DMS53 treated with DMSO at 0.1 percent for 48 hours (cell line): ENCODE data around the gene TACC3.

Source experiments
- DNase-seq: peaks from one replicate; lab custom pipeline; 2025; ENCODE audit not compliant: unreplicated experiment; lab: John Stamatoyannopoulos, UW

The TACC3 gene

GRCh38 chr4:1744552-1744951, 23.2 kb downstream of the TACC3 start:
- DNase-seq: no peak

GRCh38 chr4:1745165-1745564, 23.8 kb downstream of the TACC3 start:
- no peak for DNase-seq

DNA sequence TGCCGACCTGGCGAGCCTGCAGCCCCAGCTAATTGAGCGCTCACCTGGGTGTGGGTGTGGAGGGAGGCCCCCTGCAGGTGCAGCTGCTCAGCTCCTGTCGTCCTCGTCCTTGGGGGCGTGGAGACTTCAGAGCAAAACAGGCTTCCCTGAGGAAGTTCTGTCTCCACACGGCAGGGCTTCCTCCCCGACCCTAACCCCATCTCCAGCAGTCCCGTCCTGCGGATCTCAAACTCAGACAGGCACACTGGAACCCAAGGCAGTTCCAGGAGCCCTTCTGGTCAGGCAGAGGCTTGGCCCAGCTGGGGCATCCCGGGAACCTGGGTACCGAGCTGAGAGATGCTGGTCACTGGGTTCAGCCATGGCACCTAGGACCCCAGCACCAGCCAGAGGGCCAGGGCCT, 24.4 kb downstream of the TACC3 start:
- no peak for DNase-seq

GRCh38 chr4:1746265-1746691, 25.0 kb downstream of the TACC3 start:
- peak; percentile 71 for DNase-seq

- DNase-seq: peak; percentile 53
Observed at GRCh38 chr4:1746919-1747602, 25.7 kb downstream of the TACC3 start.

- no peak for DNase-seq
Observed at GRCh38 chr4:1747603-1747967, 26.3 kb downstream of the TACC3 start.

DNA sequence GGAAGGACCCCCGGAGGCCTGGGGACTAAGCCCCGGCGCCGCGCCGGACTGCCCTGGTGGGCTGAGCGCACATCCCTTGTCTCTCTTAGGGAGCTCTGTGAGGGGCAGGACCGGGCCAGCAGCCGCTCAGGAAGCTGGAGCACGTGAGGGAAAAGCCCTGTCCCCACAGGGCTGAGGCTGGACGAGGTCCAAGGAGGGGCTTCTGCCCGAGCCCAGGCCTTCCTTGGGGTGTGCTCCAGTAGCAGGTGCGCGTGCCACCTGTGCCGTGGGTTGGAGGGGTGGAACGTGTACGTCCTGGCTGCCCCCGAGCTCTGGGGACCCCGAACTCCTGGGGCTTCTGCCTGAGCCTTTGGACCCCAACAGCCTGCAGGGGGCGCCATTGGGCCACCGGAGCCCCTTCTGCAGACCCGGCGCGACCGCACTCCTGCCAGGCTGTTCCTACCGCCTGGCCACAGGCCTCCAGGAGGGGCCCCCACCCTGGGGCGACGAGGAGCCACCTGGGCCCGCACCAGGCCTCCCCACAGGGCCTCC, 27.2 kb downstream of the TACC3 start:
- peak; percentile 83 for DNase-seq

DNA sequence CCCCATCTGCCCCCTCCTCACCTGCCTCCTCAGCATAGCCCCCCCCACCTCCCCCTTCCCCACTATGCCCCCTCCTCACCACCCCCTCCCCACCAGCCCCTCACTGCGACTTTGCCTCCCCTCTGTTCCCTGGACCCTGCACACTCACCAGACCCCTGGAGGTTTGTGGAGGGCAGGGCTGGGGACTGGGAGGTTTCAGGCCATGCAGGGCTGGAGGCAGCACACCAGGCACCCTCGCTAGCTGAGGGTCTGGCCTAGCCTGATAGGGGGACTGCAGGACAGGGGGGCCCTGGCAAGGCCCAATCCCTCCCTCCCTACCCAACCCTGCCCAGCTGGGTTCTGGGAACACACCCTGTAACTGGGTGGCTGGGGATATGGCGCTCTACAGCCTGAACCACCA, 28.0 kb downstream of the TACC3 start:
- no peak for DNase-seq

DNA sequence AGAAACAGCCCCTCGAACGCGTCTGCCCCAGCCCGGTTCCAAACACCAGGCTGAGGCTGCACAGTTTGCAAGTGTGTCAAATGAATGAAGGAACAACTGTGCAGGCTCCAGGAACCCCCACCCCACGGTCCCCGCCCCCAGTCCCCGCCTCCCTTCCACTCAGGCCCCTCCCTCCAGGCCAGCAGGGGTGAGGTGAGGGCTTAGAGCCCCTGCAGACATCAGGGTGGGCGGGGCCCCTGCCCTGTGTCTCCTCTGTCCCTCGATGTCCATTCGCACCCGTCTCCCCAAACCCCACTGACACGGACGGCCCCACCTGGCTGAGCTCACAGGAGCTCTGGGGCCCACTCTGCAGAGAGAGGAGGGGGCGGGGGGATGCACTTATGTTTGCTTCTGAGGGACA, 28.5 kb downstream of the TACC3 start:
- no peak for DNase-seq

DNA sequence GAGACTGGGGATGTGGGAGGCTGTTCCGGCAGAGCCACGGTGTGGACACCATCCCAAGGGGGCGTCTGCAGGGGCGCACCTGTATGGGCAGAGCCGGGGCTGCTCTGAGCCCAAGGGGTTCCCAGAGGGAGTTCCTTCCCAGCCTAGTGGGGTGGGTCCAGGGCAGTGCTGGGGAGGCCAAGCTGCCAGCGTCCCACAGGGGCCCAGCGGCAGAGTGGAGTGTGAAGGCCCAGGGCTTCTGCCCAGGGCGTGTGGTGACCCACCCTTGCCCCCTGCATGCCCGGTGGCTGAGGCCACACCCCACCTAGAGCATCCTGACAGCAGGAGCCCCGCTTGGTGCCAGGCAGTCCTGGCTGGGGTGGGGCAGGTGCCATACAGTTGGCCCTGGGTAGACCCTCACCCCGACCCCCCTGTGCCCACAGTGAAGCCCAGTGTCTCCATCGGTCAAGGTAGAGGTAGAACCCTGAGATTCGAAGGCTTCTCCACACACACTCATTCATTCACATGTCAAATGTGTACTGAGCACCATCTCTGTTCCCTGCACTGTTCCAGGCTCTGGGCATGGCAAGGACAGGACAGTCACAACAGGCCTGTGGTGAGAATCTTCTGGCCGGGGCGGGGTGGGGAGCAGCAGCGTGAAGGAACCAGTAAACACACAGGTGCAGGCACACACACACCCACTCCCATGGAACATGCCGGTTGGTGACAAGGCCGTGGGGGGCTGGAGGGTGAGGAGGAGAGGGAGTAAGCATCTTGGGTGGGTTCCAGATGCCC, 29.2 kb downstream of the TACC3 start:
- DNase-seq: no peak

DNA sequence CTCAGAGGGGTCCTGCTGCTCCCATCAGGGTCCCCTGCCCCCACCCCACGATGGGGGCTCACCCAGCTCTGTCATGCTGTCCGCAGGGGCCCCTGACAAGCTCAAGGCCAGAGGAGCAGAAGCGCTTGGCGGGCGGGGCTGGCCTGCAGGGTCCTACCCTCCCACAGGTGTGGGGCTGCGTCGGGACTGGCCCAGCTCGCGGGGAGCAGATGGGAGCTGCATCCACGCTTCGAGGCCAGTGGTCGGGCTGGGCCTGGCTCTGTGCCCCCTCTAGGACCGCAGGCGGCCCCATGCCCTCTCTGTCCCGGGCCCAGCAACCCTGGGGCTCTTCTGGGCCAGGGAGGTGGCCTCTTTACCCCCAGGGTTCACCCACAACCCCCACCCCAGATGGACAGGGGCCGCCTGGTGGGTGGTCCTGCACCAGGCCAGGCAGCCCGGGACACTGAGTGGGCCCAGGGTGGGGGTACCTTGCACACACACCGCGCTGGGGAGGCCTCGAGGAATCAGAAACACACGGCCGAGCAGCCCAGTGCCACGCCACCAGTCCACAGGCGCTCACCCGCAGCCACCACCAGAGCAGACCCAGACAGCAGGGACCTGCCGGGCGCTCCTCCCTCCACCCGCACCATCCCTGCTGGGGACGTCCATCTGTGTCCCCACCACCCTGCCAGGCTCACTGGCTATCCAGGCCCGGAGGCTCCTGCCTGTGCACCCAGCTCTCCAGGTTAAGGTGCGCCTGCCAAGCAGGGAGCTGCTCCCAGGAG, 30.0 kb downstream of the TACC3 start:
- no peak for DNase-seq

GRCh38 chr4:1751919-1752283, 30.6 kb downstream of the TACC3 start:
- DNase-seq: no peak

- no peak for DNase-seq
Observed at GRCh38 chr4:1752284-1753041, 31.1 kb downstream of the TACC3 start.

DNA sequence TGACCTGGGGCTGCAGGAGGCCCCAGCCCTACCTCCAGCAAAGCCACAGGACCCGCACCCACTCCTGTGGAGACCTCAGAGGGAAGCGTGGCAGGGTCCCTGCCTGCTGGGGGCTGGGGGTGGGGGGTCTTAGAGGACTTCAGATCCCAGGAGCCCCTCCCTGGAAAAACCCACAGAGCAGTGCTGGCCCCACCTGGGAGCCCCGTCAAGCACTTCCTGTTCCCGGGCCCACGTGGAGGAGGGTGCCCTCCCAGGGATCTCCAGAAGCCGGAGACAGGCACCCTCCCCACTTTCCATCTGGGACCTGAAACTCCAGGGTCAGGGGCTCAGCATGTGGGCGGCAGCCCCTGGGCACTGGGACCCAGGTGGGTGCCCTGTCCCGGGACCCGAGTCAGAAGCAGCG, 32.0 kb downstream of the TACC3 start:
- DNase-seq: no peak

DNA sequence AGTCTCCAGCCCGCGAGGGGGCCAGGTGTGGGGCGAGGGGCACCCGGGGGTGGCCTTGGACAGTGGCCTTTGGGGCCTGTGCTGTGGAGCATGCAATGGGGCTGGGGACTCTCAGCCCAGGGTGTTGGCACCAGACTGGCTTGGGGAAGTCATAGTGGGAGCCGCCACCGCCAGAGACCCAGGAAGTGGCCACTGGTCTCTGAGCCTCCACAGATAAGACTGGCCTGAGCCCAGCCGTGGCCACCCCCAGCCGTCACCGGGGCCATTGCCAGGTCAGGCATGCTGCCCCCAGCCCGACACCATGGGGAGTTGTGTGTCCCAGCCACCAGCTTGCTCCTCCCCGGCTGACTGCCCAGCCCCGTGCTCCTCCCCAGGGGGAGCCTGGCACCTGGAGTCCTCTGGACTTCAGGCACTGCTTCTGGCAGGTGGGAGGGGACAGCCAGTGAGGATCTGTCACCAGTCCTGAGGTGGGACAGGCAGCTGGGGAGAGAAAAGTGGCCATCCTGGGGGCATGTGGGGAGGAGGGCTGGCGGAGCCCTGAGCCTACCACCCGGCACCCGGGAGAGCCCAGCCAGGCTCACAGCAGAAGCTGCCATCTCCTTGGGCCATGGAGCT, 32.5 kb downstream of the TACC3 start:
- no peak for DNase-seq

DNA sequence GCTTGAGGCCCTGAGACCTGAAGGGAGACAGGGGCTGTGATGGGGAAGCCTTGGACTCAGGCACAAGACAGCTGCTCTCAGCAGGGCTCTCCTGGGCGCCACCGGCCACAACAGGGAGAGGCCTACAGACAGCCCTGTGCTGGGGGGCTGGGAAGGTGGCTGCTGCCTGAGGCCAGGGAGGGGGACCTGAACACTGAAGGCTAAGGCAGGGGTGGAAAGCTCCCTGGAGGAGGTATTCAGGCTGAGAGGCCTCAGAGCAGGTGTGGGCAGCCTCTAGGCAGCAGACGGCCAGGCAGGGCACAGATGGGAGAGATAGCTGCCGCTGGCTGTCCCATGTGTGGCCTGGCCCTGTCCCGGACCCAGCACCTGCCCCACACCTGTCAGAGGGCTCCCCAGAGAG, 33.0 kb downstream of the TACC3 start:
- no peak for DNase-seq

DNA sequence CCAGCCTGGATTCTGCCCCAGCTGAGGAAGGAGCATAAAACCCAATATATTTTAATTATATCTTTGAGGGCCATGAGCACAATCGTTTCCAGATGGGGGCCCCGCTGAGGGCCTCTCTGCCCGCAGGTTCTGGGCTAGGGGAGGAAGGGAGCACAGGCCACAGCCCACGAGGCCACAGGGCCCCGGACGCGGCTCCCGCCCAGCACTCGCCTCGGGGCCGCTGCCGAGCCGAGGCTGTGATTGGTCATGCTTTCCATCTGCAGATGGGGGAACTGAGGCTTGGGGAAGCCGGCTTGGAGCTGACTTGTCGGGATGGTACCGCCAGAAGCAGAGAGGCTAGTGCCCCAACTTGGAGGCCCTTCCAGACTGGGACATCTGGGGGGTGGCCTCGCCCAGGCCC, 34.0 kb downstream of the TACC3 start:
- no peak for DNase-seq

GRCh38 chr4:1756079-1756478, 34.8 kb downstream of the TACC3 start:
- DNase-seq: no peak

GRCh38 chr4:1756893-1757779, 35.8 kb downstream of the TACC3 start:
- DNase-seq: no peak

GRCh38 chr4:1757836-1758235, 36.5 kb downstream of the TACC3 start:
- no peak for DNase-seq
